ENCODE results near the gene VPS13D.

Gene VPS13D

GRCh38 chr1:12191242-12192032 lies 38.4 kb upstream of the VPS13D start:
- Histone ChIP-seq H3K9me2 (ENCODE audit: low read depth, low read length) (no peaks in the 10 kb centered on the region), H3K27ac (ENCODE audit: low read depth, low read length, poor library complexity, severe bottlenecking) (no peak overlapping the region), H3K4me3 (ENCODE audit: low read depth, low read length, poor library complexity, severe bottlenecking) (no peak overlapping the region), H3F3A (ENCODE audit: insufficient read depth, low read length) (no peaks in the 10 kb centered on the region), H4K20me1 (ENCODE audit: insufficient read depth, low read length) (no peaks in the 10 kb centered on the region), H2AFZ (ENCODE audit: low read length) (no peak overlapping the region), H3K4me2 (ENCODE audit: low read length) (no peak overlapping the region), H3K36me3 (ENCODE audit: insufficient read depth, low read length) (no peaks in the 10 kb centered on the region), H3K9me3 (ENCODE audit: low read length) (no peaks in the 10 kb centered on the region), H3K27me3 (ENCODE audit: insufficient read depth, low read length) (no peaks in the 10 kb centered on the region), H3K9ac (ENCODE audit: low read length) (no peak overlapping the region), H3K79me2 (ENCODE audit: insufficient read depth, low read length) (no peaks in the 10 kb centered on the region), H3K4me1 (ENCODE audit: insufficient read depth, low read length, severe bottlenecking) (no peaks in the 10 kb centered on the region)
- TF ChIP-seq EZH2 (IDR thresholded peaks at IDR 0.05; ENCODE audit: borderline replicate concordance, low read length) (no peak), CTCF (IDR thresholded peaks at IDR 0.05; ENCODE audit: low read length) (no peak)

- Histone ChIP-seq H3K9me2 (ENCODE audit: low read depth, low read length) (no peaks in the 10 kb centered on the region), H2AFZ (ENCODE audit: low read length) (no peak overlapping the region), H3K9me3 (ENCODE audit: low read length) (no peaks in the 10 kb centered on the region), H3K79me2 (ENCODE audit: insufficient read depth, low read length) (no peaks in the 10 kb centered on the region), H3K4me3 (ENCODE audit: low read depth, low read length, poor library complexity, severe bottlenecking) (no peak overlapping the region), H3K27me3 (ENCODE audit: insufficient read depth, low read length) (no peaks in the 10 kb centered on the region), H3K9ac (ENCODE audit: low read length) (no peak overlapping the region), H3K27ac (ENCODE audit: low read depth, low read length, poor library complexity, severe bottlenecking) (no peak overlapping the region), H3F3A (ENCODE audit: insufficient read depth, low read length) (no peaks in the 10 kb centered on the region), H3K36me3 (ENCODE audit: insufficient read depth, low read length) (no peaks in the 10 kb centered on the region), H3K4me1 (ENCODE audit: insufficient read depth, low read length, severe bottlenecking) (no peaks in the 10 kb centered on the region), H4K20me1 (ENCODE audit: insufficient read depth, low read length) (no peaks in the 10 kb centered on the region), H3K4me2 (ENCODE audit: low read length) (no peak overlapping the region)
- TF ChIP-seq EZH2 (IDR thresholded peaks at IDR 0.05; ENCODE audit: borderline replicate concordance, low read length) (no peak), CTCF (IDR thresholded peaks at IDR 0.05; ENCODE audit: low read length) (no peak)
Observed at GRCh38 chr1:12194666-12195216, 35.1 kb upstream of the VPS13D start.

GRCh38 chr1:12195416-12195815 lies 34.4 kb upstream of the VPS13D start:
- Histone ChIP-seq H4K20me1 (ENCODE audit: insufficient read depth, low read length) (no peaks in the 10 kb centered on the region), H3K4me2 (ENCODE audit: low read length) (no peak overlapping the region), H3K9me3 (ENCODE audit: low read length) (no peaks in the 10 kb centered on the region), H3K79me2 (ENCODE audit: insufficient read depth, low read length) (no peaks in the 10 kb centered on the region), H3F3A (ENCODE audit: insufficient read depth, low read length) (no peaks in the 10 kb centered on the region), H3K27ac (ENCODE audit: low read depth, low read length, poor library complexity, severe bottlenecking) (no peak overlapping the region), H3K4me1 (ENCODE audit: insufficient read depth, low read length, severe bottlenecking) (no peaks in the 10 kb centered on the region), H3K9ac (ENCODE audit: low read length) (no peak overlapping the region), H3K4me3 (ENCODE audit: low read depth, low read length, poor library complexity, severe bottlenecking) (no peak overlapping the region), H3K36me3 (ENCODE audit: insufficient read depth, low read length) (no peaks in the 10 kb centered on the region), H2AFZ (ENCODE audit: low read length) (no peak overlapping the region), H3K9me2 (ENCODE audit: low read depth, low read length) (no peaks in the 10 kb centered on the region), H3K27me3 (ENCODE audit: insufficient read depth, low read length) (no peaks in the 10 kb centered on the region)
- TF ChIP-seq EZH2 (IDR thresholded peaks at IDR 0.05; ENCODE audit: borderline replicate concordance, low read length), result no peak
